IMR-90 (cell line): ENCODE data around the gene EXOC4.

Experiments used
- BHLHE40 ChIP-seq: fragments of 150-350 bp; IDR thresholded peaks from 2 replicates; pipeline ENCODE4 v1.6.1; 2016; ENCODE audit warnings: mild to moderate bottlenecking, low read depth, low read length
- CEBPB ChIP-seq: IDR thresholded peaks from 2 replicates; pipeline ENCODE4 v1.6.1; 2012; ENCODE audit warnings: low read depth, low read length, improper control_type of control experiment
- CTCF ChIP-seq: conservative IDR thresholded peaks from 2 replicates; pipeline ENCODE4 v1.5.1; 2012; ENCODE audit warnings: mild to moderate bottlenecking, low read depth, low read length, improper control_type of control experiment
- FOS ChIP-seq: fragments of 150-350 bp; IDR thresholded peaks from 2 replicates; pipeline ENCODE4 v1.6.1; 2016; ENCODE audit warnings: low read depth, low read length
- MAFK ChIP-seq: IDR thresholded peaks from 2 replicates; pipeline ENCODE4 v1.6.1; 2012; ENCODE audit warnings: low read depth, low read length, improper control_type of control experiment
- MXI1 ChIP-seq: IDR thresholded peaks from 2 replicates; pipeline ENCODE4 v1.6.1; 2012; ENCODE audit warnings: low read depth, mild to moderate bottlenecking, low read length, moderate library complexity, borderline replicate concordance
- POLR2A ChIP-seq: IDR thresholded peaks from 2 replicates; pipeline ENCODE4 v1.6.1; 2012; ENCODE audit warnings: mild to moderate bottlenecking, low read depth, low read length
- SMC3 ChIP-seq: fragments of 150-350 bp; IDR thresholded peaks from 2 replicates; pipeline ENCODE4 v1.6.1; 2016; ENCODE audit warnings: low read depth, mild to moderate bottlenecking, antibody characterized with exemption, low read length, moderate library complexity
- USF2 ChIP-seq: fragments of 150-350 bp; IDR thresholded peaks from 2 replicates; pipeline ENCODE4 v1.6.1; 2017; ENCODE audit warnings: mild to moderate bottlenecking, antibody characterized with exemption, low read length, low read depth

GRCh38 chr7:133741703-133742102, 488.8 kb downstream of the EXOC4 start:
- TF ChIP-seq CTCF (no peak), POLR2A (no peak), SMC3 (no peak), MXI1 (no peak), CEBPB (no peak), FOS (no peak), BHLHE40 (no peak), USF2 (no peak), MAFK (no peak)
